Tibial nerve (tissue), 4 donors: ENCODE results near the gene USP34. TPM values are rescaled to one million over a fixed set of nuclear protein-coding genes. Genes with fewer than 3 reads are reported as not detected.

ENCODE experiments used
- DNase-seq, 2 donors: peaks; one replicate each; pipeline ENCODE4 v3.0.0-alpha.2; 2019; ENCODE audit warnings: low spot score in 2 of 2
- H3K27ac ChIP-seq, 4 donors: fragments of 200-600 bp; sonication (generic) in 3 of 4; one replicate each; pipeline ENCODE4 v1.5.1; 2017 to 2019; ENCODE audit warnings: mild to moderate bottlenecking in 1 of 4
- H3K27me3 ChIP-seq, 2 donors: fragments of 200-600 bp; sonication (generic) in 1 of 2; one replicate each; pipeline versions ENCODE4 v1.5.1 to v1.6.0; 2017 to 2019
- H3K36me3 ChIP-seq, 3 donors: fragments of 200-600 bp; sonication (generic); one replicate each; pipeline ENCODE4 v1.5.1; 2018 to 2019
- H3K4me1 ChIP-seq, 4 donors: fragments of 200-600 bp; sonication (generic) in 3 of 4; one replicate each; pipeline ENCODE4 v1.5.1; 2017 to 2019
- H3K4me3 ChIP-seq, 4 donors: fragments of 200-600 bp; sonication (generic) in 3 of 4; one replicate each; pipeline ENCODE4 v1.5.1; 2017 to 2019; ENCODE audit warnings: mild to moderate bottlenecking in 1 of 4, moderate library complexity in 1 of 4
- H3K9me3 ChIP-seq, 4 donors: fragments of 200-600 bp; sonication (generic) in 3 of 4; one replicate each; pipeline ENCODE4 v1.5.1; 2017 to 2019
- CTCF ChIP-seq, 5 experiments: fragments of 200-600 bp in 3 of 5; fragments of 450-650 bp in 2 of 5; sonication (generic) in 3 of 5; IDR thresholded peaks; one replicate each; pipeline ENCODE4 v1.5.1; 2016 to 2019; ENCODE audit warnings: antibody characterized with exemption in 5 of 5, mild to moderate bottlenecking in 3 of 5, moderate library complexity in 2 of 5
- EP300 ChIP-seq, 2 donors: sonication (generic); formaldehyde crosslinking; IDR thresholded peaks; one replicate each; pipeline ENCODE4 v1.6.1; 2017; ENCODE audit warnings: antibody characterized with exemption in 2 of 2, mild to moderate bottlenecking in 1 of 2
- POLR2A ChIP-seq, 2 donors: fragments of 450-650 bp; IDR thresholded peaks; one replicate each; pipeline ENCODE4 v1.6.1; 2017; ENCODE audit warnings: antibody characterized with exemption in 2 of 2, mild to moderate bottlenecking in 2 of 2, moderate library complexity in 2 of 2
- WGBS, 2 donors: methylation state at CpG; one replicate each; pipeline ENCODE4 v1.1.5; 2018; 5-methylcytosine and 5-hydroxymethylcytosine counted together
- total RNA-seq, 4 donors: library from RNA; depleted of rRNA; stranded (reverse); fragments of >200 nt; gene quantifications; one replicate each; pipeline ENCODE4 v1.1.0, GENCODE V29; 2016

The USP34 gene
- total RNA-seq, 4 donors from 2014 or later: 114 to 211 (median 148) TPM

- no peak overlapping the region for H3K27ac ChIP-seq
- no peaks in the 10 kb centered on the region for H3K27me3 ChIP-seq
- H3K4me3 ChIP-seq: no peak overlapping the region
- no peak for TF ChIP-seq EP300 (IDR thresholded peaks at IDR 0.05)
- no peak for TF ChIP-seq CTCF (IDR thresholded peaks at IDR 0.05)
- TF ChIP-seq POLR2A (IDR thresholded peaks at IDR 0.05): no peak
- 98% methylated on average over 4 of the region's 4 CpGs for WGBS, 2 donors
- H3K36me3 ChIP-seq: peaks cover 0 to 72% (median 5%) of the 10 kb centered on the region in 3 donors
- no peak for DNase-seq
- H3K4me1 ChIP-seq: no peaks in the 10 kb centered on the region
- no peaks in the 10 kb centered on the region for H3K9me3 ChIP-seq
Measured at GRCh38 chr2:61376211-61376610, 94.7 kb downstream of the USP34 start.

GRCh38 chr2:61371027-61371426 is 99.9 kb downstream of the USP34 start:
- H3K27me3 ChIP-seq: no peaks in the 10 kb centered on the region
- no peaks in the 10 kb centered on the region for H3K9me3 ChIP-seq
- H3K4me3 ChIP-seq: no peak overlapping the region
- no peak for DNase-seq
- no peaks in the 10 kb centered on the region for H3K4me1 ChIP-seq
- no peak overlapping the region for H3K27ac ChIP-seq
- no peak for TF ChIP-seq POLR2A (IDR thresholded peaks at IDR 0.05)
- no peak for TF ChIP-seq CTCF (IDR thresholded peaks at IDR 0.05)
- TF ChIP-seq EP300 (IDR thresholded peaks at IDR 0.05): no peak
- peaks cover 0 to 52% (median 5%) of the 10 kb centered on the region in 3 donors for H3K36me3 ChIP-seq

GRCh38 chr2:61368687-61369665 is 101.9 kb downstream of the USP34 start:
- no peak overlapping the region for H3K4me3 ChIP-seq
- DNase-seq: no peak
- H3K9me3 ChIP-seq: no peaks in the 10 kb centered on the region
- no peaks in the 10 kb centered on the region for H3K4me1 ChIP-seq
- TF ChIP-seq POLR2A (IDR thresholded peaks at IDR 0.05) (no peak), EP300 (IDR thresholded peaks at IDR 0.05) (no peak)
- H3K36me3 ChIP-seq: peaks cover 0 to 40% (median 0%) of the 10 kb centered on the region in 3 donors
- H3K27me3 ChIP-seq: no peaks in the 10 kb centered on the region
- WGBS, 2 donors: 92% methylated on average over 14 of the region's 14 CpGs
- H3K27ac ChIP-seq: no peak overlapping the region

- H3K27ac ChIP-seq: no peak overlapping the region
- 89 to 95% methylated on average over 12 of the region's 12 CpGs for WGBS, 2 donors
- DNase-seq: no peak
- TF ChIP-seq CTCF (IDR thresholded peaks at IDR 0.05) (no peak), EP300 (IDR thresholded peaks at IDR 0.05) (no peak), POLR2A (IDR thresholded peaks at IDR 0.05) (no peak)
- H3K27me3 ChIP-seq: no peaks in the 10 kb centered on the region
- peaks cover 0 to 53% (median 0%) of the 10 kb centered on the region in 3 donors for H3K36me3 ChIP-seq
- no peaks in the 10 kb centered on the region for H3K4me1 ChIP-seq
- peaks cover 0 to 4% (median 0%) of the 10 kb centered on the region in 4 donors for H3K9me3 ChIP-seq
- no peak overlapping the region for H3K4me3 ChIP-seq
Measured at GRCh38 chr2:61367177-61367576, 103.7 kb downstream of the USP34 start.

GRCh38 chr2:61363580-61363979 is 107.3 kb downstream of the USP34 start:
- TF ChIP-seq POLR2A (IDR thresholded peaks at IDR 0.05) (no peak), CTCF (IDR thresholded peaks at IDR 0.05) (no peak), EP300 (IDR thresholded peaks at IDR 0.05) (no peak)
- Histone ChIP-seq H3K36me3 (peaks cover 0 to 46% (median 0%) of the 10 kb centered on the region in 3 donors), H3K4me3 (no peak overlapping the region), H3K27ac (no peak overlapping the region), H3K27me3 (no peaks in the 10 kb centered on the region), H3K9me3 (peaks cover 0 to 4% (median 0%) of the 10 kb centered on the region in 4 donors), H3K4me1 (peaks cover 0 to 4% (median 0%) of the 10 kb centered on the region in 4 donors)
- 96% methylated on average over 2 of the region's 2 CpGs for WGBS, 2 donors
- DNase-seq: no peak
